Putamen (tissue), 1 donor: ENCODE measurements around the gene PSME3.
"Not testable (repeated sequence)": the region's sequence is repeated elsewhere in the genome, so short reads cannot be mapped to it uniquely, and the experiment has no call there.

Experiments
- DNase-seq: peaks from one replicate; pipeline ENCODE4 v3.0.0-alpha.2; 2016; ENCODE audit warnings: low spot score

Gene PSME3

DNA sequence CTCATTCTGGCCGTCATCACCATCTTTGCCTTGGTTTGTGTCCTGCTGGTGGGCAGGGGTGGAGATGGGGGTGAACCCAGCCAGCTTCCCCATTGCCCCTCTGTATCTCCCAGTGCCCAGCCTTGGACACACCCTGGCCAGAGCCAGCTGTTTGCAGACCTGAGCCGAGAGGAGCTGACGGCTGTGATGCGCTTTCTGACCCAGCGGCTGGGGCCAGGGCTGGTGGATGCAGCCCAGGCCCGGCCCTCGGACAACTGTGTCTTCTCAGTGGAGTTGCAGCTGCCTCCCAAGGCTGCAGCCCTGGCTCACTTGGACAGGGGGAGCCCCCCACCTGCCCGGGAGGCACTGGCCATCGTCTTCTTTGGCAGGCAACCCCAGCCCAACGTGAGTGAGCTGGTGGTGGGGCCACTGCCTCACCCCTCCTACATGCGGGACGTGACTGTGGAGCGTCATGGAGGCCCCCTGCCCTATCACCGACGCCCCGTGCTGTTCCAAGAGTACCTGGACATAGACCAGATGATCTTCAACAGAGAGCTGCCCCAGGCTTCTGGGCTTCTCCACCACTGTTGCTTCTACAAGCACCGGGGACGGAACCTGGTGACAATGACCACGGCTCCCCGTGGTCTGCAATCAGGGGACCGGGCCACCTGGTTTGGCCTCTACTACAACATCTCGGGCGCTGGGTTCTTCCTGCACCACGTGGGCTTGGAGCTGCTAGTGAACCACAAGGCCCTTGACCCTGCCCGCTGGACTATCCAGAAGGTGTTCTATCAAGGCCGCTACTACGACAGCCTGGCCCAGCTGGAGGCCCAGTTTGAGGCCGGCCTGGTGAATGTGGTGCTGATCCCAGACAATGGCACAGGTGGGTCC, 18.4 kb downstream of the PSME3 start:
- DNase-seq = not testable (repeated sequence)

- DNase-seq = no peak
Measured at GRCh38 chr17:42852351-42852750, 19.2 kb downstream of the PSME3 start.

DNA sequence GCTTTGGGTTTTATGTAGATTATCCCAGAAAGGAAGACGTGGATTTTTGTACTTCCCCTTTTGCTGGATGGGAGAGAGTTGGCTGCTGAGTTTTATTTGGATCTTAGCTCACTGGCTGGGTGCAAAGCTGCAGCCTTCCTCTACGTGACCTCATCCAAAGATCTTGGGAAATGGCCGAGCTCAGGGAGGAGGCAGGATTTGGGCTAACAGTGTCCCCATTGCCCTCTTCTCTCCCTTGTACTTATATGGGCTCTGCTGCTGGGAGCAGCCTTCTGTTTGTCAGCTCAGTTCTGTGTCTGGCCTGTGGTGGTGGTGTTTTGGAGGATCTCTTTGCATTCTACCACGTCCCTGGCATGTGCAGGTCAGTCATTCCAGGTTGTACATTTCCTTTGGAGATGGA, 19.8 kb downstream of the PSME3 start:
- DNase-seq = no peak

DNA sequence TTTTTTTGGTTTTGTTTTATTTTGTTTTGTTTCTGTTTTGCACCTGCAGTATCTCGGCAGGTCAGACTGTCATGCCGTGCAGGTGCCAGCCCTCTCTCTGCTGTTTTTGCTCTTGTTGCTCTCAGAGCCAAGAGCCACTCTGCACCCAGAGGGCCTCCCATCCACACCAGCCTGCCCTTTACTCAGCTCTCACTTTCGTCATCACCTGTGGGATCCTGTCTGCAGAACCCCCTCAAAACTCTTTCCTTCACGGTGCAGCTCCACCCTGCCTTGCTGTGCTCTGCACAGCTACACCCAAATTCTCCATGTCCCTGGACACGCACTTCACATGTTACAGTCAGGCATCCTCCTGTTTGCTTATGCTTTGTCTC, 20.4 kb downstream of the PSME3 start:
- no peak for DNase-seq

DNA sequence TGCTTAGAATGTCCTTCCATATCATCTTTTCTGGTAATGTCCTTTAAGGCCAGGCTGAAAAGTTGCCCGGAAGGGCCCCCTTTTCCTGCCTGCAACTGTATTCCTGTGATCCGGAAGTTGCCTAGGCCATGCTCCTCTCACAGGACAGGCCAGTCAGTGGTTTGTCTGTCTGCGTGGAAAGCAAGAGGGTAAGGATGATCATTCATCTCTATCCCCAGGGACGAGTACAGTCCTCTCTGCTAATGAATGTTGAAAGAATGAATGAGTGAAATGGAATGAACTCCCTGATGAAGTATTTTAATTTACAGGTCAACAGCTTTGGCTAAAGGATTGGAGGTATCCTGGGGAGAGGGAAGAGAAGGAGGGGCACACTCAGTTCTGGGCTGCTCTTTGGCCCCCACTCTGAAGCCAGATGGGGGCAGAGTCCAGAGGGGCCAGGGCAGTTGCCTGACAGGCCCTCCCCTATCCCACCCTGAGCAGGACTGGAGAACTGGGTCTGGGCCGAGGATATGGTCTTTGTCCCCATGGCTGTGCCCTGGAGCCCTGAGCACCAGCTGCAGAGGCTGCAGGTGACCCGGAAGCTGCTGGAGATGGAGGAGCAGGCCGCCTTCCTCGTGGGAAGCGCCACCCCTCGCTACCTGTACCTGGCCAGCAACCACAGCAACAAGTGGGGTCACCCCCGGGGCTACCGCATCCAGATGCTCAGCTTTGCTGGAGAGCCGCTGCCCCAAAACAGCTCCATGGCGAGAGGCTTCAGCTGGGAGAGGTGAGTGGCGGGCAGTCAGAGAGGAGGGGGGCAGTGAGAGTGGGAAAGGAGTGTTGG, 21.0 kb downstream of the PSME3 start:
- no peak for DNase-seq

DNA sequence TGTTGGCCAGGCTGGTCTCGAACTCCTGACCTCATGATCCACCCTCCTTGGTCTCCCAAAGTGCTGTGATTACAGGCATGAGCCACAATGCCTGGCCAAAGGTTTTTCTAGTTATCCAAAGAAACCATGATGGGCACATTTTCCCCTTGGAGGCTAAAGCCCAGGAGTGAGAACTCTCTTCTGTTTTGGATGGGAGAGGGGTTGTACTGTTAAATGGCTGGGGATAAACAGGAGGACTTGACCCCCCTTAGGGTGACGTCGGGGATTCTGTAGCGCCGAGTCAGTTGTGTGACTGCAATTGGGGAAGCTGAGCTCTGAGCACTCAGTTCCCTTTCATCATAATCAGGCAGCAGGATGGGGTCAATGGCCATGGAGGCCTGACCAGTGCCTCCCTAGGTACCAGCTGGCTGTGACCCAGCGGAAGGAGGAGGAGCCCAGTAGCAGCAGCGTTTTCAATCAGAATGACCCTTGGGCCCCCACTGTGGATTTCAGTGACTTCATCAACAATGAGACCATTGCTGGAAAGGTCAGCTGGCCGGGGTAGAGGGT, 21.9 kb downstream of the PSME3 start:
- DNase-seq = no peak

- DNase-seq = not testable (repeated sequence)
Measured at GRCh38 chr17:42856093-42856492, 22.9 kb downstream of the PSME3 start.

- not testable (repeated sequence) for DNase-seq
Measured at GRCh38 chr17:42856516-42856915, 23.3 kb downstream of the PSME3 start.

DNA sequence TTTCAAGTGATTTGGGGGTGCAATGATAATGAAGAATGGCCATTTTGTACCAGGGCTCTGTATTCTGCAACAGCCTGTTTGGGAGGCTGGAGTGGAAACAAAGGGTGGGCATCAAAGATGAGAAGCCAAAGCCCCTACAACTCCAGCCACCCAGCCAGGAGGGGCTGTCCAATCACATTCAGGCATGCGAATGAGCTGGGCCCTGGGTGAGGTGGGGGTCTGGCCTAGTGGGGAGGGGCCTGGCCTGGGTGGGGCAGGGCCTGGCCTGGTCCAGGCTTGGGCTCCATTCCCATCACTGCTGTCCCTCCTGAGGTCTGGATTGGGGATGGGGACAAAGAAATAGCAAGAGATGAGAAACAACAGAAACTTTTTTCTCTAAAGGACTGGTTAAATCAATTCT, 24.2 kb downstream of the PSME3 start:
- DNase-seq = no peak

DNA sequence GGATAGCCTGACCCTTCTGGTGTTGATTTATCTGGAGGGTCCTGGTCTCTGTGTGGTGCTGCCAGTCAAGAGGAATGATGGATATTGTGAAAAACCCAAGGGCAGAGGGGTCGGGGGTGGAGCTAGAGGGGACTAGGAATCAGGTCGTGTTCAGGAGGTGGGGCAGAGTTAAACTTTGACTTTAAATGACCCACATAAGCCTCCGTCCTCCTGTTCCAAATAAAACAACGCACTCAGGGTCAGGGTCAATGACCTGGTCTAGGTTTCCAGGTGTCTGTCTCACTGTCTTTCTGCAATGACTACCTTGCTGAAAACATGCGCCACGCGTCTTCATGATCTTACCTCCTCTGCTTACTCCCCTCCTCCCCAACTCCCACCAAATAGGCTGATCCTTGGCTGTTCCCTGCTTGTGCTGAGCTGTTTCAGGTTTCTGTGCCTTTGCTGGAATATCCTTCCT, 32.5 kb downstream of the PSME3 start:
- DNase-seq = no peak

- no peak for DNase-seq
Measured at GRCh38 chr17:42866216-42866615, 33.0 kb downstream of the PSME3 start.

GRCh38 chr17:42866631-42867575, 33.7 kb downstream of the PSME3 start:
- DNase-seq = no peak

- not testable (repeated sequence) for DNase-seq
Measured at GRCh38 chr17:42867694-42868261, 34.6 kb downstream of the PSME3 start.

- DNase-seq = no peak
Measured at GRCh38 chr17:42868338-42868737, 35.1 kb downstream of the PSME3 start.

DNA sequence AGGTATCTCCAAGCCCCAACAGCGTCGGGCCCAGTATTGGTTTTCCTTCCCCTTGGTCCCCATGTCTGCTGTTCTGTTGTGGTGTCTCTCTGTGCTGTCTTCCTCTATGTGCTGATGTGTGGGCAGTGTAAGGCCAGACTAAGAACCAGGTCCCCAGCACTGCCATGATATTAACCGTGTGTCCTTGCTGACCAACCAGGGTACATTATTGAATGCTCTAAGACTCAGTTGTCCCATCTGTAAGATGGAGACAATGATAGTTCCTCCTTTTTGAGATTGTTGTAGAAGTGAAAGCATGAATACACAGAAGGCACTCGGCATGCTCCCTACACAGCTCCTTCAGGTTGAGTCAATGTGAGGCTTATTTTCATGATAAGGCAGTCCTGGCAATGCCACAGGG, 38.5 kb downstream of the PSME3 start:
- no peak for DNase-seq

GRCh38 chr17:42872251-42872965, 39.2 kb downstream of the PSME3 start:
- DNase-seq = no peak

- DNase-seq = no peak
Measured at GRCh38 chr17:42873315-42873714, 40.1 kb downstream of the PSME3 start.

GRCh38 chr17:42873932-42874695, 40.9 kb downstream of the PSME3 start:
- DNase-seq = not testable (repeated sequence)

- DNase-seq = no peak
Measured at GRCh38 chr17:42877037-42877436, 43.8 kb downstream of the PSME3 start.
